Mesenchymal stem cell (in vitro differentiated cells and primary cell): ENCODE measurements around the gene CEP152.
"Not testable (repeated sequence)": the region's sequence is repeated elsewhere in the genome, so short reads cannot be mapped to it uniquely, and the experiment has no call there.

Experiments used
- DNase-seq: peaks from one replicate; pipeline ENCODE4 v3.0.0-alpha.2; 2013
- H2AFZ ChIP-seq: one replicate; pipeline ENCODE4 v1.6.1; 2013; ENCODE audit warnings: low read depth, mild to moderate bottlenecking, control low read depth, inconsistent platforms, low read length, moderate library complexity
- H2AK5ac ChIP-seq: 2 replicates; pipeline ENCODE4 v1.6.1; 2013; ENCODE audit warnings: low read length, moderate library complexity, mild to moderate bottlenecking, inconsistent platforms; ENCODE audit not compliant: severe bottlenecking
- H2BK120ac ChIP-seq: one replicate; pipeline ENCODE4 v1.6.1; 2013; ENCODE audit warnings: low read depth, mild to moderate bottlenecking, inconsistent platforms, low read length, moderate library complexity
- H2BK12ac ChIP-seq, 2 experiments: one replicate each; pipeline ENCODE4 v1.6.1; 2013; ENCODE audit warnings: inconsistent platforms in 2 of 2, low read length in 2 of 2, mild to moderate bottlenecking in 2 of 2, moderate library complexity in 2 of 2, control low read depth in 1 of 2
- H2BK15ac ChIP-seq: one replicate; pipeline ENCODE4 v1.6.1; 2013; ENCODE audit warnings: mild to moderate bottlenecking, low read depth, inconsistent platforms; ENCODE audit not compliant: poor library complexity, severe bottlenecking
- H2BK5ac ChIP-seq: 2 replicates; pipeline ENCODE4 v1.6.1; 2013; ENCODE audit warnings: low read depth, mild to moderate bottlenecking, low read length, control low read depth, inconsistent platforms; ENCODE audit not compliant: poor library complexity, severe bottlenecking
- H3K14ac ChIP-seq, 2 experiments: one replicate each; pipeline ENCODE4 v1.6.1; 2013; ENCODE audit warnings: inconsistent platforms in 2 of 2, low read length in 2 of 2, control low read depth in 1 of 2, mild to moderate bottlenecking in 1 of 2, moderate library complexity in 1 of 2
- H3K18ac ChIP-seq, 2 experiments: one replicate each; pipeline ENCODE4 v1.6.1; 2013; ENCODE audit warnings: inconsistent platforms in 2 of 2, low read length in 2 of 2, control low read depth in 1 of 2, low read depth in 1 of 2, mild to moderate bottlenecking in 1 of 2
- H3K23ac ChIP-seq, 2 experiments: one replicate each; pipeline ENCODE4 v1.6.1; 2013; ENCODE audit warnings: inconsistent platforms in 2 of 2, low read length in 2 of 2, mild to moderate bottlenecking in 2 of 2, moderate library complexity in 2 of 2, control low read depth in 1 of 2
- H3K27ac ChIP-seq: 2 replicates; pipeline ENCODE4 v1.5.1; 2013; ENCODE audit warnings: mild to moderate bottlenecking, moderate library complexity, low read length, control low read depth, inconsistent platforms; ENCODE audit not compliant: poor library complexity, severe bottlenecking
- H3K27me3 ChIP-seq, 2 experiments: 2 replicates each; pipeline versions ENCODE4 v1.6.1 to v1.7.0; 2013; ENCODE audit warnings: low read length in 2 of 2, mild to moderate bottlenecking in 2 of 2, moderate library complexity in 2 of 2, control low read depth in 1 of 2, inconsistent platforms in 1 of 2; ENCODE audit not compliant: control insufficient read depth in 1 of 2, insufficient read depth in 1 of 2
- H3K36me3 ChIP-seq, 2 experiments: 2 replicates each; pipeline versions ENCODE4 v1.6.1 to v1.7.0; 2013; ENCODE audit warnings: low read length in 2 of 2, control low read depth in 1 of 2, inconsistent platforms in 1 of 2, low read depth in 1 of 2, mild to moderate bottlenecking in 1 of 2; ENCODE audit not compliant: insufficient read depth in 2 of 2, control insufficient read depth in 1 of 2
- H3K4ac ChIP-seq, 2 experiments: one replicate each; pipeline ENCODE4 v1.6.1; 2013; ENCODE audit warnings: inconsistent platforms in 2 of 2, low read length in 2 of 2, mild to moderate bottlenecking in 2 of 2, moderate library complexity in 2 of 2, control low read depth in 1 of 2, low read depth in 1 of 2
- H3K4me1 ChIP-seq: 2 replicates; pipeline ENCODE4 v1.6.1; 2013; ENCODE audit warnings: low read depth, low read length, control low read depth; ENCODE audit not compliant: control insufficient read depth, insufficient read depth
- H3K4me2 ChIP-seq: 2 replicates; pipeline ENCODE4 v1.6.1; 2013; ENCODE audit warnings: low read length, mild to moderate bottlenecking, inconsistent platforms; ENCODE audit not compliant: poor library complexity, severe bottlenecking
- H3K4me3 ChIP-seq, 2 experiments: 2 replicates each; pipeline versions ENCODE4 v1.5.1 to v1.7.0; 2013; ENCODE audit warnings: low read length in 2 of 2, mild to moderate bottlenecking in 2 of 2, control low read depth in 1 of 2, low read depth in 1 of 2; ENCODE audit not compliant: insufficient read depth in 1 of 2
- H3K79me1 ChIP-seq: replicated peaks from 2 replicates; pipeline ENCODE4 v1.6.1; 2013; ENCODE audit warnings: mild to moderate bottlenecking, control low read depth, low read length, inconsistent platforms; ENCODE audit not compliant: poor library complexity, severe bottlenecking
- H3K9ac ChIP-seq: 2 replicates; pipeline ENCODE4 v1.7.0; 2013; ENCODE audit warnings: mild to moderate bottlenecking, low read length, moderate library complexity
- H3K9me3 ChIP-seq: 2 replicates; pipeline ENCODE4 v1.7.0; 2013; ENCODE audit warnings: mild to moderate bottlenecking, low read length; ENCODE audit not compliant: control insufficient read depth
- H4K8ac ChIP-seq: one replicate; pipeline ENCODE4 v1.6.1; 2013; ENCODE audit warnings: inconsistent platforms, mild to moderate bottlenecking, low read length, moderate library complexity
- H4K91ac ChIP-seq: one replicate; pipeline ENCODE4 v1.6.1; 2013; ENCODE audit warnings: mild to moderate bottlenecking, low read length, inconsistent platforms
- WGBS: methylation state at CpG from one replicate; pipeline ENCODE4 v1.1.7; 2013; ENCODE audit warnings: mixed read lengths; 5-methylcytosine and 5-hydroxymethylcytosine counted together

Gene CEP152

GRCh38 chr15:48794697-48795134 is 16.2 kb downstream of the CEP152 start:
- Histone ChIP-seq H3K4ac (no peak overlapping the region), H3K9me3 (no peaks in the 10 kb centered on the region), H3K23ac (no peak overlapping the region), H4K8ac (no peak overlapping the region), H2AFZ (no peak overlapping the region), H3K27ac (peak overlapping the region; percentile 32), H3K4me1 (peaks cover 2% of the 10 kb centered on the region), H4K91ac (no peak overlapping the region), H2BK120ac (no peak overlapping the region), H3K79me1 (peaks cover 4% of the 10 kb centered on the region), H3K9ac (peak overlapping the region; percentile 62), H2BK12ac (no peak overlapping the region), H3K4me2 (no peak overlapping the region), H3K36me3 (peaks cover 4 to 6% of the 10 kb centered on the region in 2 experiments), H3K27me3 (no peaks in the 10 kb centered on the region), H2BK15ac (no peak overlapping the region), H2AK5ac (no peak overlapping the region), H3K18ac (peak overlapping the region in 1 of 2 experiments; percentile 61), H2BK5ac (peak overlapping the region; percentile 5), H3K4me3 (no peak overlapping the region), H3K14ac (no peak overlapping the region)
- DNase-seq = no peak
- WGBS = 86% methylated on average over 2 of the region's 2 CpGs

- H3K23ac ChIP-seq = no peak overlapping the region
- no peak overlapping the region for H2AFZ ChIP-seq
- H3K14ac ChIP-seq = no peak overlapping the region
- WGBS = 44% methylated on average over 2 of the region's 3 CpGs
- no peak overlapping the region for H4K8ac ChIP-seq
- H3K27ac ChIP-seq = no peak overlapping the region
- H2BK120ac ChIP-seq = no peak overlapping the region
- no peak overlapping the region for H3K9ac ChIP-seq
- H3K4ac ChIP-seq = no peak overlapping the region
- H3K4me2 ChIP-seq = no peak overlapping the region
- H4K91ac ChIP-seq = no peak overlapping the region
- no peak overlapping the region for H2BK12ac ChIP-seq
- peaks cover 6 to 15% of the 10 kb centered on the region in 2 experiments for H3K36me3 ChIP-seq
- no peak overlapping the region for H3K18ac ChIP-seq
- H3K4me1 ChIP-seq = no peaks in the 10 kb centered on the region
- H3K27me3 ChIP-seq = no peaks in the 10 kb centered on the region
- H3K4me3 ChIP-seq = no peak overlapping the region
- DNase-seq = no peak
- no peak overlapping the region for H2BK5ac ChIP-seq
- peaks cover 2% of the 10 kb centered on the region for H3K79me1 ChIP-seq
- no peak overlapping the region for H2BK15ac ChIP-seq
- no peak overlapping the region for H2AK5ac ChIP-seq
- H3K9me3 ChIP-seq = no peaks in the 10 kb centered on the region
These were observed 18.5 kb downstream of the CEP152 start for GRCh38 chr15:48792408-48792807.

DNA sequence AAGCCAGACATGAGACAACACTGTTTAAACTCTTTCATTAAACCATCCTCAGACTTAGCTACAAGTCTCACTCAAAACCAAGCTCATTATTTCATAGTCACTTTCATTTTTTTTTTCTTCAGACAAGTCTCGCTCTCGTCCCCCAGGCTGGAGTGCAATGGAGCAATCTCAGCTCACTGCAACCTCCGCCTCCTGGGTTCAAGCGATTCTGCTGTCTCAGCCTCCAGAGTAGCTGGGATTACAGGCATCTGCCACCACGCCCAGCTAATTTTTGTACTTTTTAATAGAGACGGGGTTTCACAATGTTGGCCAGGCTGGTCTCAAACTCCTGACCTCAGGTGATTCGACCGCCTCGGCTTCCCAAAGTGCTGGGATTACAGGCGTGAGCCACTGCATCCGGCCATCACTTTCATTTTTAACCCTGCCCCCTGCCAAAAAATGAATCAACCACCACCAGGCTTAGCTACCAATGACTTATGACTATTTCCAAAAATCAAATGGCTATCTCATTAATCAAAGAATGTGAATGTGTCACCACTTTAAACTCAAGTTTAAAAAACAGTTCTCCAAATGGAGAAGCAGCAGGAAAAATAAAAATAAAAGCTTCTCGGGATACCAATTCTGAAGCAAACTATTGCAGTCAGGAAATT is 20.3 kb downstream of the CEP152 start:
- not testable (repeated sequence) for H3K79me1 ChIP-seq, H3K18ac ChIP-seq, H3K4me2 ChIP-seq, H3K4me1 ChIP-seq, H2BK12ac ChIP-seq, H2AK5ac ChIP-seq, H4K8ac ChIP-seq, H2BK120ac ChIP-seq, H3K4ac ChIP-seq, H3K27ac ChIP-seq, H3K23ac ChIP-seq, H3K14ac ChIP-seq, H4K91ac ChIP-seq, DNase-seq, H3K27me3 ChIP-seq, H2BK15ac ChIP-seq, H2BK5ac ChIP-seq, H2AFZ ChIP-seq, H3K9me3 ChIP-seq
- peak overlapping the region; percentile 76 for H3K9ac ChIP-seq
- peak overlapping the region in 1 of 2 experiments; percentile 29 for H3K4me3 ChIP-seq
- peaks cover 6 to 15% of the 10 kb centered on the region in 2 experiments for H3K36me3 ChIP-seq
- 97% methylated on average over 12 of the region's 12 CpGs for WGBS

DNA sequence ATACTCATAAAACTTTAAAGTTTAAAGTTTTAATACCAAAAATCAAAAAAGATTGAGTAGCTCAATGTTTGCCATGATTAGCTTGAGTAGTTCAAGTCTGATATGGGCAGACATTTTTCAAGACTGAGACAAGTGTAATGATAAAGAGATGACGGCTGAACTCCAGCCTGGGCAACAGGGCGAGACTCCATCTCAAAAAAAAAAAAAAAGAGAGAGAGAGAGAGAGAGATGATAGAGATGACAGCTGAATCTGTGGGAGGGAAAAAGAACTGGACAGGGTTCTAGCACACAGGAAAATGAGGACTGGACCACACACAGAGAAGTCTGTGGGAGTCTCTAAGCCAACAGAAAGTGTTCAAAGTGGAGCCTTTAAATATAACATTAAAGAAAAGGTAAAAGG is 25.2 kb downstream of the CEP152 start:
- Histone ChIP-seq H3K4me2 (no peak overlapping the region), H3K4ac (no peak overlapping the region), H3K27ac (no peak overlapping the region), H2BK12ac (no peak overlapping the region), H2AK5ac (no peak overlapping the region), H3K9ac (no peak overlapping the region), H3K36me3 (peaks cover 6 to 26% of the 10 kb centered on the region in 2 experiments), H3K79me1 (peaks cover 3% of the 10 kb centered on the region), H2BK120ac (no peak overlapping the region), H3K14ac (no peak overlapping the region), H3K9me3 (no peaks in the 10 kb centered on the region), H2BK5ac (no peak overlapping the region), H3K18ac (no peak overlapping the region), H2BK15ac (no peak overlapping the region), H4K91ac (no peak overlapping the region), H3K23ac (no peak overlapping the region), H3K27me3 (no peaks in the 10 kb centered on the region), H3K4me3 (no peak overlapping the region), H4K8ac (no peak overlapping the region), H2AFZ (no peak overlapping the region), H3K4me1 (no peaks in the 10 kb centered on the region)
- DNase-seq = no peak
- WGBS = 93% methylated on average over 2 of the region's 2 CpGs
